ENCODE data around the gene SGCA.

DNA sequence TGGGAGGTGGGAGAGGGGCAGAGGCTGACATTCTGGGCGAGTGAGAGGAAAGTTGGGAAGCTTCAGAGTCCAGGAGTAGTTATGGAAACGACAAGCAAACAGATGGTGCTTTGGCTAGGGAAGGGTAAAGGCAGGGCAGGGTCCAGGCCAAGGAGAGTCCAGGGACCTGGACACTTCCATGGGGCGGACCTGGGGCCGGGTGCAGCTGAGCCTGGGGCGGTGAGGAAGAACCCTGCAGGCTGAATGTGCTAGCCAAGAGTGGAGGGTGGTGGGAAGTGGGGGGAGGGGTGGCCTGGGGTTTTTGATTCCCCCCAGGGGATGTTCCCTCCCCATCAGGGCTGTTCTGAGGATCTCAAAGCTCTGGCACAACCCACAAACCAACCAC is 18.0 kb upstream of the SGCA start:
- TF ChIP-seq FOXM1 (IDR thresholded peaks at IDR 0.05; ENCODE audit: borderline replicate concordance, low read depth), result no peak
- no peak for TF ChIP-seq EP300 (IDR thresholded peaks at IDR 0.05; ENCODE audit: borderline replicate concordance)
- no peak for TF ChIP-seq CREB1 (IDR thresholded peaks at IDR 0.05; ENCODE audit: low read depth)
- TF ChIP-seq, protein P1, sequence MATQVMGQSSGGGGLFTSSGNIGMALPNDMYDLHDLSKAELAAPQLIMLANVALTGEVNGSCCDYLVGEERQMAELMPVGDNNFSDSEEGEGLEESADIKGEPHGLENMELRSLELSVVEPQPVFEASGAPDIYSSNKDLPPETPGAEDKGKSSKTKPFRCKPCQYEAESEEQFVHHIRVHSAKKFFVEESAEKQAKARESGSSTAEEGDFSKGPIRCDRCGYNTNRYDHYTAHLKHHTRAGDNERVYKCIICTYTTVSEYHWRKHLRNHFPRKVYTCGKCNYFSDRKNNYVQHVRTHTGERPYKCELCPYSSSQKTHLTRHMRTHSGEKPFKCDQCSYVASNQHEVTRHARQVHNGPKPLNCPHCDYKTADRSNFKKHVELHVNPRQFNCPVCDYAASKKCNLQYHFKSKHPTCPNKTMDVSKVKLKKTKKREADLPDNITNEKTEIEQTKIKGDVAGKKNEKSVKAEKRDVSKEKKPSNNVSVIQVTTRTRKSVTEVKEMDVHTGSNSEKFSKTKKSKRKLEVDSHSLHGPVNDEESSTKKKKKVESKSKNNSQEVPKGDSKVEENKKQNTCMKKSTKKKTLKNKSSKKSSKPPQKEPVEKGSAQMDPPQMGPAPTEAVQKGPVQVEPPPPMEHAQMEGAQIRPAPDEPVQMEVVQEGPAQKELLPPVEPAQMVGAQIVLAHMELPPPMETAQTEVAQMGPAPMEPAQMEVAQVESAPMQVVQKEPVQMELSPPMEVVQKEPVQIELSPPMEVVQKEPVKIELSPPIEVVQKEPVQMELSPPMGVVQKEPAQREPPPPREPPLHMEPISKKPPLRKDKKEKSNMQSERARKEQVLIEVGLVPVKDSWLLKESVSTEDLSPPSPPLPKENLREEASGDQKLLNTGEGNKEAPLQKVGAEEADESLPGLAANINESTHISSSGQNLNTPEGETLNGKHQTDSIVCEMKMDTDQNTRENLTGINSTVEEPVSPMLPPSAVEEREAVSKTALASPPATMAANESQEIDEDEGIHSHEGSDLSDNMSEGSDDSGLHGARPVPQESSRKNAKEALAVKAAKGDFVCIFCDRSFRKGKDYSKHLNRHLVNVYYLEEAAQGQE (IDR thresholded peaks at IDR 0.05; ENCODE audit: low read depth), result no peak
- TF ChIP-seq TCF12 (IDR thresholded peaks at IDR 0.05; ENCODE audit: low read depth), result no peak
- no peak for TF ChIP-seq YY1 (IDR thresholded peaks at IDR 0.05; ENCODE audit: low read depth)
- no peak for TF ChIP-seq TAF1 (IDR thresholded peaks at IDR 0.05; ENCODE audit: low read depth)
- TF ChIP-seq, protein P2, sequence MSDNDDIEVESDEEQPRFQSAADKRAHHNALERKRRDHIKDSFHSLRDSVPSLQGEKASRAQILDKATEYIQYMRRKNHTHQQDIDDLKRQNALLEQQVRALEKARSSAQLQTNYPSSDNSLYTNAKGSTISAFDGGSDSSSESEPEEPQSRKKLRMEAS (IDR thresholded peaks at IDR 0.05), result no peak
